PC-9 (cell line): ENCODE results near the gene NPTX1. TPM values are rescaled to one million over a fixed set of nuclear protein-coding genes. Genes with fewer than 3 reads are reported as not detected.

ENCODE experiments used
- BruUV-seq: library from RNA; stranded (reverse); fragments of 400-500 nt; replicated peaks from 2 replicates; lab custom pipeline; 2021; lab: Mats Ljungman, UMichigan
- CTCF ChIA-PET: fragments of 300-600 bp; sonication (Branson Sonifier 250); formaldehyde crosslinking; loops from one replicate; lab custom pipeline; 2022; ENCODE audit warnings: antibody characterized with exemption; lab: Charles Lee
- POLR2A ChIA-PET: fragments of 300-600 bp; sonication (Branson Sonifier 250); formaldehyde crosslinking; loops from one replicate; lab custom pipeline; 2022; ENCODE audit warnings: antibody characterized with exemption; ENCODE audit not compliant: unreplicated experiment; lab: Charles Lee
- DNase-seq, 2 experiments: peaks; one replicate each; pipeline versions ENCODE4 v3.0.0 to v3.0.0-alpha.2; 2015 to 2022; ENCODE audit warnings: mixed read lengths in 1 of 2
- H2AFZ ChIP-seq: fragments of 200-600 bp; sonication (generic); 2 replicates; pipeline ENCODE4 v1.8.1; 2017; ENCODE audit warnings: antibody characterized with exemption
- H3F3A ChIP-seq: fragments of 200-600 bp; sonication (generic); 2 replicates; pipeline ENCODE4 v1.8.1; 2017; ENCODE audit warnings: antibody characterized with exemption, mild to moderate bottlenecking, low read depth; ENCODE audit not compliant: insufficient read depth
- H3K27ac ChIP-seq: fragments of 200-600 bp; sonication (generic); 2 replicates; pipeline ENCODE4 v1.6.1; 2016; ENCODE audit warnings: mixed run types
- H3K27me3 ChIP-seq: fragments of 200-600 bp; sonication (generic); 2 replicates; pipeline ENCODE4 v1.6.1; 2016; ENCODE audit warnings: low read depth, mixed run types; ENCODE audit not compliant: insufficient read depth
- H3K36me3 ChIP-seq: fragments of 200-600 bp; sonication (generic); 2 replicates; pipeline ENCODE4 v1.6.1; 2016; ENCODE audit warnings: low read depth, mixed run types
- H3K4me1 ChIP-seq: fragments of 200-600 bp; sonication (generic); replicated peaks from 2 replicates; pipeline ENCODE4 v1.6.1; 2016; ENCODE audit warnings: mixed run types; ENCODE audit not compliant: insufficient read depth
- H3K4me2 ChIP-seq: fragments of 200-600 bp; sonication (generic); 2 replicates; pipeline ENCODE4 v1.6.1; 2017; ENCODE audit warnings: mixed run types
- H3K4me3 ChIP-seq: fragments of 200-600 bp; sonication (generic); 2 replicates; pipeline ENCODE4 v1.6.1; 2016; ENCODE audit warnings: mixed run types
- H3K79me2 ChIP-seq: fragments of 200-600 bp; sonication (generic); 2 replicates; pipeline ENCODE4 v1.6.1; 2017; ENCODE audit warnings: low read depth, mixed run types
- H3K9me2 ChIP-seq: fragments of 200-600 bp; sonication (generic); 2 replicates; pipeline ENCODE4 v1.8.1; 2017; ENCODE audit warnings: mild to moderate bottlenecking; ENCODE audit not compliant: insufficient read depth
- H3K9me3 ChIP-seq: fragments of 200-600 bp; sonication (generic); 2 replicates; pipeline ENCODE4 v1.8.1; 2016; ENCODE audit warnings: low read depth; ENCODE audit not compliant: insufficient read depth
- H4K20me1 ChIP-seq: fragments of 200-600 bp; sonication (generic); 2 replicates; pipeline ENCODE4 v1.8.1; 2017; ENCODE audit not compliant: insufficient read depth
- CTCF ChIP-seq: fragments of 200-600 bp; sonication (generic); conservative IDR thresholded peaks from 2 replicates; pipeline ENCODE4 v1.6.1; 2017; ENCODE audit warnings: mixed run types, antibody characterized with exemption, mild to moderate bottlenecking, moderate library complexity
- EZH2 ChIP-seq: fragments of 200-600 bp; sonication (generic); IDR thresholded peaks from 2 replicates; pipeline ENCODE4 v1.8.0; 2017; ENCODE audit warnings: antibody characterized with exemption, low read depth
- intact Hi-C: fragments of 100-400 bp; cut with micrococcal nuclease; formaldehyde crosslinking; loops from one replicate; pipeline ENCODE4 v1.10.0; 2022; ENCODE audit not compliant: unreplicated experiment
- total RNA-seq: library from RNA; stranded (reverse); gene quantifications from 2 replicates; pipeline ENCODE4 v1.2.3, GENCODE V29; 2021

NPTX1 gene
- total RNA-seq, 1 experiment from 2014 or later: 6.9 TPM

- H3K27me3 ChIP-seq: no peaks in the 10 kb centered on the region
- H3K9me2 ChIP-seq: no peaks in the 10 kb centered on the region
- H3K36me3 ChIP-seq: no peaks in the 10 kb centered on the region
- peak; percentile 78 to 96 for DNase-seq
- no peaks in the 10 kb centered on the region for H3K9me3 ChIP-seq
- peak overlapping the region; percentile 69 for H3K4me3 ChIP-seq
- H4K20me1 ChIP-seq: no peaks in the 10 kb centered on the region
- TF ChIP-seq CTCF: no peak
- no peak for TF ChIP-seq EZH2
- peak overlapping the region; percentile 86 for H2AFZ ChIP-seq
- H3K4me1 ChIP-seq: peaks cover 15% of the 10 kb centered on the region
- intact Hi-C loops: loop anchor here (1.0 kb wide), 1 partner anchor 121 kb away; no protein-coding TSS in a partner anchor
- peak overlapping the region; percentile 84 for H3K4me2 ChIP-seq
- 0 out of 2 replicates have a peak, but pooled peaks cover 5% of the 10 kb centered on the region for H3K79me2 ChIP-seq
- ChIA-PET POLR2A (interaction anchor here (0.6 to 1.2 kb wide), 8 partner anchors 21 to 920 kb away, joined by 3 to 11 read pairs (median 4); partner anchors contain the start of gene CEP131), CTCF (interaction anchor here (0.5 to 0.7 kb wide), 4 partner anchors 40 to 687 kb away, joined by 3 to 5 read pairs (median 4); no protein-coding TSS in a partner anchor)
- BruUV-seq: no TSS peak
- H3K27ac ChIP-seq: peak overlapping the region; percentile 71
- H3F3A ChIP-seq: no peaks in the 10 kb centered on the region
Measured at GRCh38 chr17:80454557-80455335, 21.7 kb downstream of the NPTX1 start.

- 0 out of 2 replicates have a peak, but pooled peaks cover 5% of the 10 kb centered on the region for H3K79me2 ChIP-seq
- BruUV-seq: TSS peak; percentile 68
- H3K9me3 ChIP-seq: no peaks in the 10 kb centered on the region
- ChIA-PET POLR2A (interaction anchor here (0.6 to 1.2 kb wide), 6 partner anchors 21 to 769 kb away, joined by 3 to 11 read pairs (median 5); partner anchors contain the start of gene CEP131), CTCF (interaction anchor here (0.6 kb wide), 1 partner anchor 40 kb away, joined by 3 read pairs; no protein-coding TSS in a partner anchor)
- no peaks in the 10 kb centered on the region for H3K9me2 ChIP-seq
- no peak for TF ChIP-seq CTCF
- TF ChIP-seq EZH2: no peak
- peak overlapping the region; percentile 67 for H3K27ac ChIP-seq
- H3F3A ChIP-seq: no peaks in the 10 kb centered on the region
- H2AFZ ChIP-seq: peak overlapping the region; percentile 78; the same call in 1 of the 2 replicates
- H3K4me3 ChIP-seq: peak overlapping the region; percentile 69
- no peak for DNase-seq
- H3K4me2 ChIP-seq: peak overlapping the region; percentile 83
- no peaks in the 10 kb centered on the region for H4K20me1 ChIP-seq
- H3K4me1 ChIP-seq: peaks cover 15% of the 10 kb centered on the region
- intact Hi-C loops: no loop called here
- H3K36me3 ChIP-seq: no peaks in the 10 kb centered on the region
- no peaks in the 10 kb centered on the region for H3K27me3 ChIP-seq
Measured at GRCh38 chr17:80453998-80454556, 22.3 kb downstream of the NPTX1 start.
